Effector memory CD8-positive, alpha-beta T cell (primary cell): ENCODE results near the gene CACNA1C.
"Not testable (repeated sequence)": the region's sequence is repeated elsewhere in the genome, so short reads cannot be mapped to it uniquely, and the experiment has no call there.

Experiments
- ATAC-seq: fragments of 150-1000 bp; cut with Tn5 transposase; replicated peaks from 2 replicates; pipeline ENCODE4 v1.10.0; 2021; ENCODE audit warnings: mild to moderate bottlenecking, moderate library complexity
- DNase-seq, 3 experiments: peaks; one replicate each; pipeline ENCODE4 v3.0.0; 2021
- H3K27ac Mint-ChIP-seq, 2 donors: one replicate each; pipeline ENCODE4 v1.8.0; 2022; ENCODE audit warnings: mild to moderate bottlenecking in 2 of 2, mixed read lengths in 2 of 2, moderate library complexity in 2 of 2
- H3K27me3 Mint-ChIP-seq, 2 donors: one replicate each; pipeline ENCODE4 v1.8.0; 2022; ENCODE audit warnings: mixed read lengths in 2 of 2
- H3K36me3 Mint-ChIP-seq: one replicate; pipeline ENCODE4 v1.8.0; 2022; ENCODE audit warnings: mild to moderate bottlenecking, moderate library complexity, mixed read lengths; ENCODE audit not compliant: insufficient read depth
- H3K4me1 Mint-ChIP-seq, 2 donors: one replicate each; pipeline ENCODE4 v1.8.0; 2022; ENCODE audit warnings: low read depth in 2 of 2, mixed read lengths in 2 of 2
- H3K4me3 Mint-ChIP-seq, 2 donors: one replicate each; pipeline ENCODE4 v1.8.0; 2022; ENCODE audit warnings: mild to moderate bottlenecking in 2 of 2, mixed read lengths in 2 of 2, moderate library complexity in 2 of 2
- H3K9me3 Mint-ChIP-seq, 2 donors: one replicate each; pipeline ENCODE4 v1.8.0; 2022; ENCODE audit warnings: mixed read lengths in 2 of 2

CACNA1C gene

GRCh38 chr12:2481951-2482350 is 429.2 kb downstream of the CACNA1C start:
- Mint-ChIP-seq H3K27ac (no peak overlapping the region), H3K4me3 (no peak overlapping the region), H3K27me3 (peaks cover 35 to 61% of the 10 kb centered on the region in 2 donors), H3K36me3 (peaks cover 6% of the 10 kb centered on the region), H3K9me3 (no peaks in the 10 kb centered on the region), H3K4me1 (no peaks in the 10 kb centered on the region)
- ATAC-seq (no peak), DNase-seq (no peak)

- ATAC-seq (no peak), DNase-seq (no peak)
- H3K27me3 Mint-ChIP-seq, result peaks cover 41 to 54% of the 10 kb centered on the region in 2 donors
- no peak overlapping the region for H3K4me3 Mint-ChIP-seq
- H3K9me3 Mint-ChIP-seq, result no peaks in the 10 kb centered on the region
- no peaks in the 10 kb centered on the region for H3K4me1 Mint-ChIP-seq
- no peak overlapping the region for H3K27ac Mint-ChIP-seq
- peaks cover 6% of the 10 kb centered on the region for H3K36me3 Mint-ChIP-seq
These were observed 430.3 kb downstream of the CACNA1C start for GRCh38 chr12:2482938-2483660.

- no peaks in the 10 kb centered on the region for H3K4me1 Mint-ChIP-seq
- H3K27ac Mint-ChIP-seq, result no peak overlapping the region
- no peaks in the 10 kb centered on the region for H3K9me3 Mint-ChIP-seq
- ATAC-seq (no peak), DNase-seq (no peak)
- no peak overlapping the region for H3K4me3 Mint-ChIP-seq
- H3K36me3 Mint-ChIP-seq, result peaks cover 6% of the 10 kb centered on the region
- H3K27me3 Mint-ChIP-seq, result peaks cover 44 to 53% of the 10 kb centered on the region in 2 donors
These were observed 430.9 kb downstream of the CACNA1C start for GRCh38 chr12:2483713-2484112.

- Mint-ChIP-seq H3K4me1 (no peaks in the 10 kb centered on the region), H3K27me3 (peaks cover 44 to 52% of the 10 kb centered on the region in 2 donors), H3K9me3 (no peaks in the 10 kb centered on the region), H3K27ac (no peak overlapping the region), H3K4me3 (no peak overlapping the region), H3K36me3 (peaks cover 6% of the 10 kb centered on the region)
- DNase-seq, result no peak
- no peak for ATAC-seq
These were observed 431.5 kb downstream of the CACNA1C start for GRCh38 chr12:2484141-2484776.

- no peak for ATAC-seq
- DNase-seq, result no peak
- Mint-ChIP-seq H3K9me3 (no peaks in the 10 kb centered on the region), H3K4me1 (no peaks in the 10 kb centered on the region), H3K27ac (no peak overlapping the region), H3K27me3 (peaks cover 37 to 41% of the 10 kb centered on the region in 2 donors), H3K4me3 (no peak overlapping the region), H3K36me3 (peaks cover 6% of the 10 kb centered on the region)
These were observed 432.9 kb downstream of the CACNA1C start for GRCh38 chr12:2485681-2486080.

GRCh38 chr12:2486796-2487195 is 434.0 kb downstream of the CACNA1C start:
- peaks cover 32 to 35% of the 10 kb centered on the region in 2 donors for H3K27me3 Mint-ChIP-seq
- H3K9me3 Mint-ChIP-seq, result no peaks in the 10 kb centered on the region
- no peak overlapping the region for H3K27ac Mint-ChIP-seq
- H3K36me3 Mint-ChIP-seq, result peaks cover 6% of the 10 kb centered on the region
- ATAC-seq, result no peak
- no peak for DNase-seq
- H3K4me1 Mint-ChIP-seq, result no peaks in the 10 kb centered on the region
- no peak overlapping the region for H3K4me3 Mint-ChIP-seq

- Mint-ChIP-seq H3K4me3 (no peak overlapping the region), H3K4me1 (no peaks in the 10 kb centered on the region), H3K9me3 (no peaks in the 10 kb centered on the region), H3K27ac (no peak overlapping the region), H3K36me3 (peaks cover 5% of the 10 kb centered on the region), H3K27me3 (peaks cover 30 to 32% of the 10 kb centered on the region in 2 donors)
- ATAC-seq (no peak), DNase-seq (no peak)
These were observed 434.5 kb downstream of the CACNA1C start for GRCh38 chr12:2487278-2487677.

- H3K4me1 Mint-ChIP-seq, result no peaks in the 10 kb centered on the region
- H3K4me3 Mint-ChIP-seq, result no peak overlapping the region
- H3K36me3 Mint-ChIP-seq, result peaks cover 3% of the 10 kb centered on the region
- H3K27me3 Mint-ChIP-seq, result peaks cover 26 to 33% of the 10 kb centered on the region in 2 donors
- H3K27ac Mint-ChIP-seq, result no peak overlapping the region
- DNase-seq (no peak), ATAC-seq (no peak)
- no peaks in the 10 kb centered on the region for H3K9me3 Mint-ChIP-seq
These were observed 435.3 kb downstream of the CACNA1C start for GRCh38 chr12:2488131-2488530.

GRCh38 chr12:2488596-2488995 is 435.8 kb downstream of the CACNA1C start:
- Mint-ChIP-seq H3K4me1 (no peaks in the 10 kb centered on the region), H3K36me3 (peaks cover 3% of the 10 kb centered on the region), H3K27me3 (peaks cover 29 to 36% of the 10 kb centered on the region in 2 donors), H3K27ac (no peak overlapping the region), H3K9me3 (no peaks in the 10 kb centered on the region), H3K4me3 (no peak overlapping the region)
- ATAC-seq (no peak), DNase-seq (no peak)

- Mint-ChIP-seq H3K27ac (no peak overlapping the region), H3K4me1 (no peaks in the 10 kb centered on the region), H3K36me3 (peaks cover 2% of the 10 kb centered on the region), H3K4me3 (no peak overlapping the region), H3K9me3 (no peaks in the 10 kb centered on the region), H3K27me3 (peaks cover 27 to 37% of the 10 kb centered on the region in 2 donors)
- DNase-seq, result no peak
- ATAC-seq, result no peak
These were observed 436.5 kb downstream of the CACNA1C start for GRCh38 chr12:2489275-2489674.

- Mint-ChIP-seq H3K27ac (no peak overlapping the region), H3K4me3 (no peak overlapping the region), H3K4me1 (no peaks in the 10 kb centered on the region), H3K27me3 (peaks cover 36 to 43% of the 10 kb centered on the region in 2 donors), H3K9me3 (no peaks in the 10 kb centered on the region), H3K36me3 (no peaks in the 10 kb centered on the region)
- ATAC-seq (no peak), DNase-seq (no peak)
These were observed 438.0 kb downstream of the CACNA1C start for GRCh38 chr12:2490831-2491230.

GRCh38 chr12:2491349-2491748 is 438.6 kb downstream of the CACNA1C start:
- not testable (repeated sequence) for DNase-seq, H3K27ac Mint-ChIP-seq

GRCh38 chr12:2492236-2492635 is 439.4 kb downstream of the CACNA1C start:
- DNase-seq (no peak), ATAC-seq (no peak)
- H3K36me3 Mint-ChIP-seq, result no peaks in the 10 kb centered on the region
- H3K4me1 Mint-ChIP-seq, result no peaks in the 10 kb centered on the region
- peaks cover 39 to 40% of the 10 kb centered on the region in 2 donors for H3K27me3 Mint-ChIP-seq
- no peak overlapping the region for H3K4me3 Mint-ChIP-seq
- no peaks in the 10 kb centered on the region for H3K9me3 Mint-ChIP-seq
- no peak overlapping the region for H3K27ac Mint-ChIP-seq

More at GRCh38 chr12:2491349-2491748, 438.6 kb downstream of the CACNA1C start:
- H3K36me3 Mint-ChIP-seq, ATAC-seq, H3K4me1 Mint-ChIP-seq, H3K4me3 Mint-ChIP-seq, H3K9me3 Mint-ChIP-seq: not testable (repeated sequence)
- peaks cover 39 to 42% of the 10 kb centered on the region in 2 donors for H3K27me3 Mint-ChIP-seq

GRCh38 chr12:2493086-2493485 is 440.3 kb downstream of the CACNA1C start:
- Mint-ChIP-seq H3K27me3 (peaks cover 34 to 44% of the 10 kb centered on the region in 2 donors), H3K4me1 (no peaks in the 10 kb centered on the region), H3K27ac (no peak overlapping the region), H3K4me3 (no peak overlapping the region), H3K9me3 (no peaks in the 10 kb centered on the region), H3K36me3 (no peaks in the 10 kb centered on the region)
- ATAC-seq (no peak), DNase-seq (no peak)
